ENCODE measurements around the gene RASSF5. TPM values are rescaled to one million over a fixed set of nuclear protein-coding genes. Genes with fewer than 3 reads are reported as not detected.

Gene RASSF5
- total and polyA plus RNA-seq, 10 of the 15 experiments (the other 5 are each of a cell fraction or from before 2014, with no cell fraction given), result 14.0 to 89.6 (median 68.9) TPM

DNA sequence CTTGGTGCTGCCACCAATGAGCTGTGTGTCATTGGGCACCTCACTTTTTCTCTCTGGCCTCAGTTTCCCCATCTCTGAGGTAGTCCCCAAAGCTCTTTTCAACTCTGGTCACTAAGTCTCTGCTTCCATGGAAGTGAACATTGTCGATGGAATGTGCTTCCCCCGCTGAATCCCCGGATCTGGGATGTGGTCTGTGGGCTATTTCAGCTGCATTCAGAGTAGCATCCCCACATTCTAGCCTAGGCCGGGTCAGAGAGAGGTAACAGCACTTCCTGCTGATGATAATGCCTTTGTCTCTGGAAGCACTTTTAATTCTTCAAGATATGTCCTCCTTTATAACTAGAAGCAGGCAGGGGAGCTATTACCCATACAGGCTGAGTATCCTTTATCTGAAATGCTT, 29.8 kb downstream of the RASSF5 start:
- Histone ChIP-seq H3K27ac (ENCODE audit: control insufficient read depth, insufficient read depth) (no peak overlapping the region), H3K4me3 (no peak overlapping the region), H3K4me1 (ENCODE audit: control insufficient read depth, insufficient read depth, low read length) (no peaks in the 10 kb centered on the region), H3K4me2 (ENCODE audit: control insufficient read depth, insufficient read depth) (no peak overlapping the region), H3K9ac (ENCODE audit: control insufficient read depth, insufficient read depth, low read length) (no peak overlapping the region), H3K9me3 (replicated peaks; ENCODE audit: control insufficient read depth, insufficient read depth, low read length) (no peaks in the 10 kb centered on the region), H4K20me1 (ENCODE audit: control insufficient read depth, insufficient read depth) (no peaks in the 10 kb centered on the region), H2AFZ (ENCODE audit: control insufficient read depth, low read depth, low read length) (no peak overlapping the region), H3K27me3 (replicated peaks in 1 of 2; ENCODE audit: control insufficient read depth in 2 of 2, insufficient read depth in 2 of 2, low read length in 1 of 2) (no peaks in the 10 kb centered on the region), H3K36me3 (ENCODE audit: control insufficient read depth in 2 of 2, insufficient read depth in 2 of 2, low read length in 1 of 2) (no peaks in the 10 kb centered on the region), H3K79me2 (ENCODE audit: control insufficient read depth, insufficient read depth, low read length) (no peaks in the 10 kb centered on the region)
- intact Hi-C loops (cut with micrococcal nuclease; ENCODE audit: unreplicated experiment) (no loop called here), in situ Hi-C loops (cut with MboI) (no loop called here)
- WGBS (ENCODE audit: insufficient coverage, insufficient replicate concordance, low lambda C conversion rate, missing lambda C conversion rate), result 56% methylated on average over 4 of the region's 4 CpGs
- TF ChIP-seq TCF12 (IDR thresholded peaks at IDR 0.05; ENCODE audit: low read depth, low read length) (no peak), ZNF217 (IDR thresholded peaks at IDR 0.05) (no peak), ZNF384 (IDR thresholded peaks at IDR 0.05; ENCODE audit: borderline replicate concordance, low read depth, low read length) (no peak), RUNX3 (IDR thresholded peaks at IDR 0.05; ENCODE audit: low read length) (no peak), EED (IDR thresholded peaks at IDR 0.05; ENCODE audit: low read depth) (no peak), POU2F2 (IDR thresholded peaks at IDR 0.05; ENCODE audit: borderline replicate concordance, low read depth, low read length) (no peak), YY1 (IDR thresholded peaks at IDR 0.05; ENCODE audit: low read depth, low read length) (no peak), EP300 (IDR thresholded peaks at IDR 0.05; ENCODE audit: borderline replicate concordance in 1 of 2, control insufficient read depth in 1 of 2, low read depth in 2 of 2, low read length in 2 of 2) (no peak), TAF1 (IDR thresholded peaks at IDR 0.05; ENCODE audit: borderline replicate concordance, low read depth, low read length) (no peak), SUZ12 (IDR thresholded peaks at IDR 0.05; ENCODE audit: unreplicated experiment) (no peak), NR2F1 (conservative IDR thresholded peaks at IDR 0.05) (no peak), SMARCA5 (IDR thresholded peaks at IDR 0.05) (no peak), SPI1 (IDR thresholded peaks at IDR 0.05; ENCODE audit: borderline replicate concordance, insufficient read depth, low read depth, low read length) (no peak), MEF2A (IDR thresholded peaks at IDR 0.05; ENCODE audit: insufficient read depth, low read depth, low read length) (no peak), TARDBP (IDR thresholded peaks at IDR 0.05; ENCODE audit: borderline replicate concordance) (no peak)
- TF ChIP-seq, protein P1, sequence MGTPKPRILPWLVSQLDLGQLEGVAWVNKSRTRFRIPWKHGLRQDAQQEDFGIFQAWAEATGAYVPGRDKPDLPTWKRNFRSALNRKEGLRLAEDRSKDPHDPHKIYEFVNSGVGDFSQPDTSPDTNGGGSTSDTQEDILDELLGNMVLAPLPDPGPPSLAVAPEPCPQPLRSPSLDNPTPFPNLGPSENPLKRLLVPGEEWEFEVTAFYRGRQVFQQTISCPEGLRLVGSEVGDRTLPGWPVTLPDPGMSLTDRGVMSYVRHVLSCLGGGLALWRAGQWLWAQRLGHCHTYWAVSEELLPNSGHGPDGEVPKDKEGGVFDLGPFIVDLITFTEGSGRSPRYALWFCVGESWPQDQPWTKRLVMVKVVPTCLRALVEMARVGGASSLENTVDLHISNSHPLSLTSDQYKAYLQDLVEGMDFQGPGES (IDR thresholded peaks at IDR 0.05), result no peak
- TF ChIP-seq, protein P2, sequence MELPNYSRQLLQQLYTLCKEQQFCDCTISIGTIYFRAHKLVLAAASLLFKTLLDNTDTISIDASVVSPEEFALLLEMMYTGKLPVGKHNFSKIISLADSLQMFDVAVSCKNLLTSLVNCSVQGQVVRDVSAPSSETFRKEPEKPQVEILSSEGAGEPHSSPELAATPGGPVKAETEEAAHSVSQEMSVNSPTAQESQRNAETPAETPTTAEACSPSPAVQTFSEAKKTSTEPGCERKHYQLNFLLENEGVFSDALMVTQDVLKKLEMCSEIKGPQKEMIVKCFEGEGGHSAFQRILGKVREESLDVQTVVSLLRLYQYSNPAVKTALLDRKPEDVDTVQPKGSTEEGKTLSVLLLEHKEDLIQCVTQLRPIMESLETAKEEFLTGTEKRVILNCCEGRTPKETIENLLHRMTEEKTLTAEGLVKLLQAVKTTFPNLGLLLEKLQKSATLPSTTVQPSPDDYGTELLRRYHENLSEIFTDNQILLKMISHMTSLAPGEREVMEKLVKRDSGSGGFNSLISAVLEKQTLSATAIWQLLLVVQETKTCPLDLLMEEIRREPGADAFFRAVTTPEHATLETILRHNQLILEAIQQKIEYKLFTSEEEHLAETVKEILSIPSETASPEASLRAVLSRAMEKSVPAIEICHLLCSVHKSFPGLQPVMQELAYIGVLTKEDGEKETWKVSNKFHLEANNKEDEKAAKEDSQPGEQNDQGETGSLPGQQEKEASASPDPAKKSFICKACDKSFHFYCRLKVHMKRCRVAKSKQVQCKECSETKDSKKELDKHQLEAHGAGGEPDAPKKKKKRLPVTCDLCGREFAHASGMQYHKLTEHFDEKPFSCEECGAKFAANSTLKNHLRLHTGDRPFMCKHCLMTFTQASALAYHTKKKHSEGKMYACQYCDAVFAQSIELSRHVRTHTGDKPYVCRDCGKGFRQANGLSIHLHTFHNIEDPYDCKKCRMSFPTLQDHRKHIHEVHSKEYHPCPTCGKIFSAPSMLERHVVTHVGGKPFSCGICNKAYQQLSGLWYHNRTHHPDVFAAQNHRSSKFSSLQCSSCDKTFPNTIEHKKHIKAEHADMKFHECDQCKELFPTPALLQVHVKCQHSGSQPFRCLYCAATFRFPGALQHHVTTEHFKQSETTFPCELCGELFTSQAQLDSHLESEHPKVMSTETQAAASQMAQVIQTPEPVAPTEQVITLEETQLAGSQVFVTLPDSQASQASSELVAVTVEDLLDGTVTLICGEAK (IDR thresholded peaks at IDR 0.05; ENCODE audit: borderline replicate concordance), result no peak
- TF ChIP-seq, protein P3, sequence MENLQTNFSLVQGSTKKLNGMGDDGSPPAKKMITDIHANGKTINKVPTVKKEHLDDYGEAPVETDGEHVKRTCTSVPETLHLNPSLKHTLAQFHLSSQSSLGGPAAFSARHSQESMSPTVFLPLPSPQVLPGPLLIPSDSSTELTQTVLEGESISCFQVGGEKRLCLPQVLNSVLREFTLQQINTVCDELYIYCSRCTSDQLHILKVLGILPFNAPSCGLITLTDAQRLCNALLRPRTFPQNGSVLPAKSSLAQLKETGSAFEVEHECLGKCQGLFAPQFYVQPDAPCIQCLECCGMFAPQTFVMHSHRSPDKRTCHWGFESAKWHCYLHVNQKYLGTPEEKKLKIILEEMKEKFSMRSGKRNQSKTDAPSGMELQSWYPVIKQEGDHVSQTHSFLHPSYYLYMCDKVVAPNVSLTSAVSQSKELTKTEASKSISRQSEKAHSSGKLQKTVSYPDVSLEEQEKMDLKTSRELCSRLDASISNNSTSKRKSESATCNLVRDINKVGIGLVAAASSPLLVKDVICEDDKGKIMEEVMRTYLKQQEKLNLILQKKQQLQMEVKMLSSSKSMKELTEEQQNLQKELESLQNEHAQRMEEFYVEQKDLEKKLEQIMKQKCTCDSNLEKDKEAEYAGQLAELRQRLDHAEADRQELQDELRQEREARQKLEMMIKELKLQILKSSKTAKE (IDR thresholded peaks at IDR 0.05; ENCODE audit: low read depth, poor library complexity, severe bottlenecking), result no peak
- CTCF ChIA-PET, result interaction anchor here (1.0 to 5.6 kb wide), 4 partner anchors 9 to 127 kb away, joined by 4 to 27 read pairs (median 6); no protein-coding TSS in a partner anchor
- RAD21 ChIA-PET (ENCODE audit: unreplicated experiment), result interaction anchor here (0.6 to 0.9 kb wide), 3 partner anchors 31 to 396 kb away, joined by 3 to 5 read pairs (median 4); no protein-coding TSS in a partner anchor
- no peak for DNase-seq (ENCODE audit: low read depth, low spot score)
- SMC1A ChIA-PET (ENCODE audit: uncharacterized antibody, unreplicated experiment), result interaction anchor here (1.3 kb wide), 1 partner anchor 8 kb away, joined by 5 read pairs; no protein-coding TSS in a partner anchor
- BruUV-seq (replicated peaks), result no TSS peak
- no peak for FAIRE-seq
- ATAC-seq, result no peak
- POLR2A ChIA-PET, result interaction anchor here (0.8 kb wide), 1 partner anchor 16 kb away, joined by 4 read pairs; no protein-coding TSS in a partner anchor
